Endothelial cell of umbilical vein (primary cell): Measurements from ENCODE around the gene TLR9. TPM values are rescaled to one million over a fixed set of nuclear protein-coding genes. Genes with fewer than 3 reads are reported as not detected.
A peak's percentile ranks its signal among the peaks of the same experiment; 100 is the strongest.

Experiments used
- BruUV-seq: library from RNA; stranded (reverse); fragments of 400-500 nt; replicated peaks from 2 replicates; lab custom pipeline; 2021; lab: Mats Ljungman, UMichigan
- CTCF ChIA-PET: fragments of 300-600, 350-600 bp; sonication (Branson Sonifier 250); formaldehyde crosslinking; loops from one replicate; lab custom pipeline; 2021; ENCODE audit warnings: antibody characterized with exemption, inconsistent platforms; lab: Charles Lee
- POLR2A ChIA-PET: fragments of 300-600, 350-600 bp; sonication (Branson Sonifier 250); formaldehyde crosslinking; loops from one replicate; lab custom pipeline; 2021; ENCODE audit warnings: antibody characterized with exemption, inconsistent platforms; lab: Charles Lee
- DNase-seq: peaks from one replicate; pipeline ENCODE4 v3.0.0-alpha.2; 2011; ENCODE audit warnings: low read depth, low spot score
- FAIRE-seq: peaks from 2 replicates; lab custom pipeline; 2011; peaks lifted over from hg19 to GRCh38; lab: Jason Lieb, UNC
- H2AFZ ChIP-seq: 2 replicates; pipeline ENCODE4 v1.6.0; 2012; ENCODE audit warnings: low read depth, low read length, control low read depth, inconsistent platforms
- H3K27ac ChIP-seq: 2 replicates; pipeline ENCODE4 v1.5.1; 2011; ENCODE audit warnings: low read depth, mild to moderate bottlenecking, control low read depth, low read length, moderate library complexity; ENCODE audit not compliant: insufficient read depth
- H3K27me3 ChIP-seq, 2 experiments: 2 replicates each; pipeline versions ENCODE4 v1.6.0 to v1.6.1; 2011; ENCODE audit warnings: low read length in 2 of 2, mixed read lengths in 1 of 2; ENCODE audit not compliant: control insufficient read depth in 2 of 2, insufficient read depth in 2 of 2
- H3K36me3 ChIP-seq, 2 experiments: 2 replicates in 1 of 2; 3 replicates in 1 of 2; pipeline ENCODE4 v1.5.1; 2011; ENCODE audit warnings: low read length in 2 of 2, mild to moderate bottlenecking in 1 of 2, moderate library complexity in 1 of 2; ENCODE audit not compliant: control insufficient read depth in 2 of 2, insufficient read depth in 2 of 2; ENCODE audit errors: extremely low read depth in 1 of 2
- H3K4me1 ChIP-seq: 3 replicates; pipeline ENCODE4 v1.5.1; 2011; ENCODE audit warnings: mild to moderate bottlenecking, low read length; ENCODE audit not compliant: control insufficient read depth, insufficient read depth; ENCODE audit errors: extremely low read depth
- H3K4me2 ChIP-seq: 2 replicates; pipeline ENCODE4 v1.6.1; 2011; ENCODE audit warnings: low read length, control low read depth, mixed read lengths; ENCODE audit not compliant: insufficient read depth
- H3K4me3 ChIP-seq, 3 experiments: fragments of 200-600 bp in 1 of 3; sonication (generic), shearing (Covaris generic) in 1 of 3; replicated peaks in 1 of 3; 2 replicates each; pipeline ENCODE4 v1.5.1; 2011 to 2016; ENCODE audit warnings: control low read depth in 3 of 3, low read length in 3 of 3, mild to moderate bottlenecking in 2 of 3, inconsistent platforms in 1 of 3, low read depth in 1 of 3, moderate library complexity in 1 of 3; ENCODE audit not compliant: insufficient read depth in 1 of 3
- H3K79me2 ChIP-seq: 2 replicates; pipeline ENCODE4 v1.6.0; 2012; ENCODE audit warnings: low read length, inconsistent platforms; ENCODE audit not compliant: control insufficient read depth, insufficient read depth
- H3K9ac ChIP-seq: replicated peaks from 2 replicates; pipeline ENCODE3; 2011; ENCODE audit warnings: low read length, control low read depth; ENCODE audit not compliant: insufficient read depth; ENCODE audit errors: extremely low read depth
- H3K9me1 ChIP-seq: replicated peaks from 3 replicates; pipeline ENCODE4 v1.6.0; 2011; ENCODE audit warnings: mild to moderate bottlenecking, low read length; ENCODE audit not compliant: control insufficient read depth, insufficient read depth; ENCODE audit errors: extremely low read depth
- H3K9me3 ChIP-seq: replicated peaks from 2 replicates; pipeline ENCODE4 v1.5.1; 2012; ENCODE audit warnings: low read length, inconsistent platforms; ENCODE audit not compliant: control insufficient read depth, insufficient read depth
- H4K20me1 ChIP-seq: replicated peaks from 2 replicates; pipeline ENCODE3; 2011; ENCODE audit warnings: mild to moderate bottlenecking, low read length; ENCODE audit not compliant: control insufficient read depth, insufficient read depth; ENCODE audit errors: extremely low read depth
- EZH2 ChIP-seq: IDR thresholded peaks from 2 replicates; pipeline ENCODE4 v1.6.1; 2012; ENCODE audit warnings: borderline replicate concordance, low read depth, mild to moderate bottlenecking, moderate library complexity, low read length, inconsistent platforms; ENCODE audit not compliant: severe bottlenecking
- FOS ChIP-seq: IDR thresholded peaks from 2 replicates; pipeline ENCODE4 v1.6.1; 2011; ENCODE audit warnings: mild to moderate bottlenecking, low read length, moderate library complexity, borderline replicate concordance; ENCODE audit not compliant: insufficient read depth
- GATA2 ChIP-seq: IDR thresholded peaks from 2 replicates; pipeline ENCODE4 v1.7.0; 2011; ENCODE audit warnings: low read depth, mild to moderate bottlenecking, moderate library complexity, mixed read lengths, low read length; ENCODE audit not compliant: insufficient read length, insufficient read depth
- JUN ChIP-seq: IDR thresholded peaks from 2 replicates; pipeline ENCODE4 v1.6.1; 2011; ENCODE audit warnings: borderline replicate concordance, low read depth; ENCODE audit not compliant: insufficient read length, insufficient read depth
- MYC ChIP-seq: IDR thresholded peaks from one replicate; pipeline ENCODE4 v1.6.1; 2011; ENCODE audit warnings: mild to moderate bottlenecking, low read depth, low read length
- POLR2A ChIP-seq: IDR thresholded peaks from 2 replicates; pipeline ENCODE4 v1.6.1; 2012; ENCODE audit warnings: low read depth, mild to moderate bottlenecking, control low read depth, low read length
- POLR2AphosphoS5 ChIP-seq: IDR thresholded peaks from 2 replicates; pipeline ENCODE4 v1.6.1; 2012; ENCODE audit warnings: low read depth, mild to moderate bottlenecking, control low read depth, low read length, moderate library complexity; ENCODE audit not compliant: insufficient read depth
- dilution Hi-C: fragments of 300-500 bp; cut with MboI; formaldehyde crosslinking; loops from one replicate; pipeline ENCODE4 v1.15.0; 2019; ENCODE audit warnings: low sequenced_read_pairs; ENCODE audit not compliant: extremely low pct_ligation_motif_present
- intact Hi-C: fragments of 100-400 bp; cut with micrococcal nuclease; formaldehyde crosslinking; loops from one replicate; pipeline ENCODE4 v1.10.0; 2022
- polyA plus RNA-seq, 4 experiments: library from polyadenylated mRNA; depleted of rRNA in 3 of 4; stranded (reverse) in 3 of 4; unstranded in 1 of 4; fragments of >200 nt; gene quantifications; 2 replicates each; pipeline versions ENCODE4 v1.2.1 to v1.2.3, GENCODE V29; 2011 to 2012; ENCODE audit warnings: missing spikeins in 1 of 4
- total RNA-seq: library from RNA; stranded (reverse); gene quantifications from 2 replicates; pipeline ENCODE4 v1.2.3, GENCODE V29; 2021
- TF ChIP-seq, protein P1 (sequence below): IDR thresholded peaks from 2 replicates; pipeline ENCODE4 v1.6.1; 2011; ENCODE audit not compliant: insufficient read depth, insufficient read length

TLR9 gene
- total and polyA plus RNA-seq, 2 donors (not counting 3 experiments of a cell fraction or from before 2014, with no cell fraction given), result not detected

DNA sequence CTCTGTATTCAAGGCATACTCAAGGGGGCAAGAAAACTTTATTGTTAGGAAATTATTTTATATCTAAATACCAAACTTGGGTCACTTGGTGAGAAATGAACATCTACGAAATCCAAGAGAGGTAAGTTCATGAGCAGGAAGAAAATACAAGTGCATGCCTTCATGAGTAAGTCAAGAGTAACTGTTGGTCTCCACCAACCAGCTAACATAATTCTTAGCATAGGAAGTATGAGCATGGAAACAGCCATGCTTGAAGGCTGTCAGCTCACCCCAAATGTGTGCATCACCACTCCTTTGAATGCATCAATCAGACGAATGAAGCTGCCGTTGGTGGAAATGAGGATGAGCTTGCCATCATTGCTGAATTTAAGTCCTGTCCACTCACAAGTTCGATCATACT, 34.0 kb upstream of the TLR9 start:
- H3K4me1 ChIP-seq, result peaks cover 15% of the 10 kb centered on the region
- POLR2A ChIA-PET, result interaction anchor here (0.9 kb wide), 1 partner anchor 19 kb away, joined by 5 read pairs; the partner anchor contains the start of gene WDR82
- H3K79me2 ChIP-seq, result peaks cover 57% of the 10 kb centered on the region
- H4K20me1 ChIP-seq, result no peaks in the 10 kb centered on the region
- no peaks in the 10 kb centered on the region for H3K9me1 ChIP-seq
- H3K27me3 ChIP-seq, result no peaks in the 10 kb centered on the region
- H2AFZ ChIP-seq, result no peak overlapping the region
- H3K36me3 ChIP-seq, result peaks cover 50 to 53% of the 10 kb centered on the region in 2 experiments
- no peaks in the 10 kb centered on the region for H3K9me3 ChIP-seq
- no peak for FAIRE-seq
- no peak overlapping the region for H3K9ac ChIP-seq
- dilution Hi-C loops (no loop called here), intact Hi-C loops (loop anchor here (1.0 kb wide), 1 partner anchor 11 kb away; no protein-coding TSS in a partner anchor)
- no peak for TF ChIP-seq MYC
- TF ChIP-seq POLR2AphosphoS5, result no peak
- TF ChIP-seq FOS, result no peak
- no peak for TF ChIP-seq EZH2
- TF ChIP-seq JUN, result no peak
- TF ChIP-seq POLR2A, result no peak
- TF ChIP-seq, protein P1, sequence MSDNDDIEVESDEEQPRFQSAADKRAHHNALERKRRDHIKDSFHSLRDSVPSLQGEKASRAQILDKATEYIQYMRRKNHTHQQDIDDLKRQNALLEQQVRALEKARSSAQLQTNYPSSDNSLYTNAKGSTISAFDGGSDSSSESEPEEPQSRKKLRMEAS, result no peak
- H3K27ac ChIP-seq, result peak overlapping the region; percentile 54
- BruUV-seq, result no TSS peak
- DNase-seq, result no peak
- no peak overlapping the region for H3K4me3 ChIP-seq
- H3K4me2 ChIP-seq, result no peak overlapping the region
- CTCF ChIA-PET, result interaction anchor here (0.9 to 4.2 kb wide), 11 partner anchors 12 to 187 kb away, joined by 3 to 25 read pairs (median 5); partner anchors contain the start of genes PPM1M, TWF2 and WDR82

DNA sequence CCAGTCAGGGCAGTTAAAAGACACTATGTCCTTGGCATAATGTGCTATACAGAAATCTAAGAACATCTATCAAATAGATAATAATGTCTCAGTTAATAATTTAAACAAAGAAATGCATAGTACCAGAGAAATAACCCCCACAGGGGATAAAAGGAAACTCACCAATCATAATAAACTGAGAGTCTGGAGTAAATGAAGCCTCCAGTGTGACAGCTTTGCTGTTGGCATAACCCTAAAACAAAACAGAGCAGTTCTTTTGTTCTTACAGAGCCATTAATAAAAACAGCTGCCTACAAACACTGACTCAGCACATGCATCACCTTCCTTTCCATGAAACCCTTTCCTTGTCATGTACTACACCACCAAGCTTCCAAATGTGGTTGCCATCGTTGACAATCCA, 33.6 kb upstream of the TLR9 start:
- H3K4me3 ChIP-seq, result no peak overlapping the region
- H3K9me1 ChIP-seq, result no peaks in the 10 kb centered on the region
- intact Hi-C loops, result loop anchor here (1.0 kb wide), 1 partner anchor 11 kb away; no protein-coding TSS in a partner anchor
- FAIRE-seq, result peak; percentile 71
- DNase-seq, result peak; percentile 73
- dilution Hi-C loops, result no loop called here
- no peak overlapping the region for H3K9ac ChIP-seq
- no peaks in the 10 kb centered on the region for H3K27me3 ChIP-seq
- H3K27ac ChIP-seq, result peak overlapping the region; percentile 54
- CTCF ChIA-PET, result interaction anchor here (0.9 to 4.2 kb wide), 11 partner anchors 12 to 187 kb away, joined by 3 to 25 read pairs (median 5); partner anchors contain the start of genes PPM1M, TWF2 and WDR82
- no peak overlapping the region for H2AFZ ChIP-seq
- peaks cover 15% of the 10 kb centered on the region for H3K4me1 ChIP-seq
- TF ChIP-seq FOS (peak; percentile 71), EZH2 (no peak), POLR2A (no peak), POLR2AphosphoS5 (no peak), GATA2 (no peak)
- TF ChIP-seq, protein P1, result no peak
- H3K9me3 ChIP-seq, result no peaks in the 10 kb centered on the region
- peaks cover 51% of the 10 kb centered on the region in 2 experiments for H3K36me3 ChIP-seq
- no peak overlapping the region for H3K4me2 ChIP-seq
- H4K20me1 ChIP-seq, result no peaks in the 10 kb centered on the region
- POLR2A ChIA-PET, result interaction anchor here (0.9 kb wide), 1 partner anchor 20 kb away, joined by 5 read pairs; the partner anchor contains the start of gene WDR82
- H3K79me2 ChIP-seq, result peaks cover 54% of the 10 kb centered on the region
- BruUV-seq, result no TSS peak
